GM12874 (cell line): ENCODE results near the gene PPM1N.
A peak's percentile ranks its signal among the peaks of the same experiment; 100 is the strongest.

Source experiments
- CTCF ChIP-seq: IDR thresholded peaks from 2 replicates; pipeline ENCODE4 v1.5.1; 2011; ENCODE audit warnings: low read depth, mild to moderate bottlenecking, control low read depth, low read length, moderate library complexity; ENCODE audit not compliant: insufficient read depth

The PPM1N gene

GRCh38 chr19:45484273-45484945 is 13.8 kb upstream of the PPM1N start:
- no peak for TF ChIP-seq CTCF

DNA sequence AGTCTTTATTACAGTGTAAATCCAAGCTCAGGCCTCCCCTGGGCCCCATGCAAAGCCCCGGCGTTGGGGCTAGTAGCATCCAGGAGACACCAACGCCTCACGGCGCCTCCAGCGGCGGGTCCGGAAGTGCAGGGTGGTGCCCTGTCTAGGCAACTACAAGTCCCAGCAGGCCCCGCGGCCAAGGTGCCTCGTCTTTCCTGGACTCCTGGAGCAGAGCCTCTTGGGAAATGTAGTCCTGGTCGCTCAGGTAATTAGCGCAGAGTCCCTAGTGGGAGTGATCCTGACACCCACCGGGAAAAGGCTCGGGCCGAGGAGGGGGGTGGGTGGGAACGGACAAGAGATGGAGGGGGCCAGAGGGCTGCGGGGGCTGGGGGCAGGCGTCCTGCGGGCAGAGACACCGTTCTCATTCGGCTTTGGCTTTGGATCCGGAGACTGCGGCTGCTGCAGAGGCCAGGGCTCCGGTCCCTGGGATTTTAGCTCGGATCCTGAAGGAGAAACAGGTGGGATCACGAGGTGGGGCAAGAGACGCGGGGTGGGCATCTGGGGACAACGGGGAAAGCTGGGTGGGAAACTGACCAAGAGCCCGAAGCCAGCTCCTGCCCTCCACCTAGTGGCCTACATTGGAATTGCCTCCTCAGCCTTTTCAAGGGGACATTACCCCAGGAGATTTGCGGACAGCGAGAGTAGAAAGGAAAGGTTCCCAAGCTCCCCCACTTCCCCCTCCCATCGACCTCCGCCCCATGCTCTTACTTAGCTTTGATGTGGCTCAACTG is 12.8 kb upstream of the PPM1N start:
- peak; percentile 95 for TF ChIP-seq CTCF

DNA sequence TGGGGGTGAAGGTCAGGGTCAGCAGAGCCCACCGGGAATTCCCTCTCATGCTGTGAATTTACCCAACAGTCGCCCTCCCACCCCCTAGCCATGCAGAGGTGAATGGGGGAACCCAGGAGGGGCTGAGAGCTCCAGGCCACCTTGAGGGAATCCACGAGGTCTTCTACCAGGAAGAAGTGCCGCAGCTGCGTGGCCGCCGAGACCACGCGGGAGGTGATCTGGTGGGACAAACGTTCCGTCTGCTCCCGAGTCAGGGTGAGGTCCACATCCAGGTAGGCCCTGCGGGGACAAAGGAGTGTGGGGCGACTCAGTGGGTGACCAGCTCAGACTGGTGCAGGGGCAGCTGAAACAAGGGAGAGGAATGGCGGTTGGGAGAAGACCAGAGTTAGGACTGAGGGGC is 9.5 kb upstream of the PPM1N start:
- TF ChIP-seq CTCF, result no peak

- no peak for TF ChIP-seq CTCF
Observed at GRCh38 chr19:45489216-45489855, 8.9 kb upstream of the PPM1N start.

DNA sequence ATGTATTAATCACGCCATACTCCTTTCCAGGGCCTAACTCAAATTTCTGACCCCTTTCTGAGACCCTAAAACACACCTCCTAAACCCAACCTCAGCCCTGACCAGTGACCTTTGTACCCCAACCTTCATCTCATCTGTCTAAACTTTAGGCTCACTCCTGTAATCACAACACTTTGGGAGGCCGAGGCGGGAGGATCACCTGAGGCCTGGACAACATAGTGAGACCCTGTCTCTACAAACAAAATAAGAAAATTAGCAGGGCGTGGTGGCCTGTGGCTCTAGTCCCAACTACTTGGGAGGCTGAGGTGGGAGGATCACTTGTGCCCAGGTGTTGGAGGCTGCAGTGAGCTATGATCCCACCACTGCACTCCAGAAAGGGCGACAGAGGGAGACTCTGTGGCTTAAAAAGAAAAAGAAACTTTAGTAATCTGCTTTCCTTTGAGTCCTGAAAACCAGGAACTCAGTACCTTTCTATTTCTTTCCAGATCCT is 6.1 kb upstream of the PPM1N start:
- no peak for TF ChIP-seq CTCF

DNA sequence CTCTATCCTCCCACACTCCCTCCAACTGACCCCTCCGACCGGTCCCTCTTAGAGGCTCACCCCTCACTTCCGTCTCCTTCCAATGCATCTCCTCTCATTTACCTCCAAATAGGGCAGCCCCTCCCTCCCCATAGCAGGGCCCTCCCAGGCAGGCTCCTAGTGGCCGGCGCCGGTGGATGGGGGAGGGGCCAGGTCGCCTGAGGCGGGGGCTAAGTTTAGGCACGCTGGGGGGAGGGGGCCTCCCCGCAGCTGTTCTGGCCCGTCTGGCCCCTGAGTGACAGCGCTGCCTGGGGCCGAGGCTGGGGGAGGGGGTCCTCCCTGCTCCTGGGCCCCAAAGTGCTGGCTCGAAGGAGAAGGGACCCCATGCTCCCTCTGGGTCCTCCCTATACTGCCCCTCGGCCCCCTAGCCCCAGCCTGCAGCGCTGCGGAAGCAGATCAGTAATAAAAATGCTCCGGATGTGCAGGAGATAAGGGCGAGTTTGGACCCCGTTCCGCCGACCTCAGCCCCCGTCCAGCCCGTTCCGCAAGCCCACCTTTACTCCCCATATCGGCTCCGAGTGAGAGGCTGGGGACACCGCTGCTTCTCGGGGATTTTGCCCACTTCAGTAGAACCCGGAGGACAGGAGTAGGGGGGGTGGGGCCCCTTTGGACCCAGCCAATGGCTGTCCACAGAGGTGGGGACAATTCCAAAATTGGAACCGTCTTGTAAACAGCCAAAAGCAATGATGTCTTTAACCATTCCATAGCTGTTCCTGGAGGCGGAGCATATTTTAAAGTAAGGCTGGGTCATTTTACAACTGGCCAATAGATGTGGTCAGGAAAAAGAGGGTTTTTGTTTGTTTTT is 5.4 kb upstream of the PPM1N start:
- TF ChIP-seq CTCF, result no peak

DNA sequence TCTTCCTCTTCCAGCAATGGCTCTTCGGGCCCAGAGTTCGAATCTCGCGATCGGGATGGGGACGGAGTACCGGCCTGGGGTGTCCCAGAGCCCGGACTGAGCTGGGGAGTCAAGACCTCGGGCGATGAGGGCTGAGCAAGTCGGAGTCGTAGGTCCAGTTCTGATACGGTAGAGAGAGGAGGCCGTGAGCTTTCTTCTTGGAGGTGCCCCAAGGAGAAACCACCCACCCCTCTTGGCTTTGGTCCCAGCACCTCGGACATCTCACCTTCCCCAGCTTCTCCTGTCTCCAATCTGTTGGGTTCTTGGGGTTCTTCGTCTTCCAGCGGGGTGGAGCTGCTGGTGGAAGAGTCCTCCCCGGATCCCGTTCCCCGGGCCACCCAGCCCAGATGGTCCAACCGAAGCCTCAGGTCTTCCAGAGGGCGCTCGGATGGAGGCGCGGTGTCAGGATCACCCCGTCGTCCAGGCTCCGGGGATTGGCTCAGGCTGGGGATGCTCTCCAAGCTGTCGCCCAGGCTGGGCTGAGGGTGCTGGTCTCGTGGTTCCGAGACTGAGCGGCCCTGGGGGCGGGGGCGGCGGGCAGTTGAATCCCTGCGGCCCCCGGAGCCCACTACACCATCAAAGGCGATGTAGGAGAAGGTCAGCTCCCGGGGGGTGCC is 3.9 kb upstream of the PPM1N start:
- TF ChIP-seq CTCF, result no peak
